ENCODE measurements around the gene LRMDA.

GRCh38 chr10:75703191-75703854, 271.9 kb downstream of the LRMDA start:
- TF ChIP-seq CTCF (IDR thresholded peaks at IDR 0.05; ENCODE audit: insufficient read depth, low read length, poor library complexity, severe bottlenecking) (no peak), EZH2phosphoT487 (conservative IDR thresholded peaks at IDR 0.05; ENCODE audit: low read length) (no peak)

Data from SU-DHL-6 (cell line).